ENCODE measurements around the gene LIG4.

DNA sequence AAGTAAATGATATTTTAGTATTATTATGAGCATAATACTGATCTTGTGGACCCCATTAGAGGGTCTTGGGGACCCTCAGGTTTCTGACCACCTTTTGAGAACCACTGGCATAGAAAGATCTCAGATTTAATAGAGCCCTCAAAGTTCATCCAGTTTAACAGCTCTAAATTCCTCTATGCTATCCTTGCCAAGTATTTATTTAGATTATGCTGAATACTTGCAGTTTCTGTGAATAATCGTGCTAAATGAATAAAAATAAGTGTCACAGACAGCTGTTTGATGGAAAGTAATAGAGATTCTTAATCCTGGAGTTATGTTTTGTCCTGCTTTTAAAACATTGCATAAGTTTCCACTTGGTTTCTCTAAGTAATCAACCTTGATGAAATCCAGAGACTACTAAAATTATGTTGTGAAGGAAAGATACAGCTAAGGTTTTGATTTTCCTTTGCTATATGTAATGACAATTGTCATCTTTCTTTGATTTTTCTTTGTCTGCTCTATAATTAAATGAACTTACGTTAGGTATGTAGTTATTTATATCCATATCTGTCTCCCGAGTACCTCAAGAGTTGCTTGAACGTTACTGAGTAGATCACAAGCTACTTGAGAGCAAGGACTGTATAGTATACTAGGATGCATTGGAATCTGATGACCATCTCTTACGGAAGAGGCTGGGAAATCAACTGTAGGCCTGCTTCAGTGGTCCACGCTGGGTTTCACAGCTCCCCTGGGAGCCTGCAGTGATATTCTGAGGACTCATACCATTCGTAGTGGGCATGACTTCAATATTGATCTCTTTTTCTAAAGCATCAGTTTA lies 8.6 kb upstream of the LIG4 start:
- TF ChIP-seq EZH2 (IDR thresholded peaks at IDR 0.05; ENCODE audit: insufficient read depth, low read length) = no peak
- TF ChIP-seq, protein P1, sequence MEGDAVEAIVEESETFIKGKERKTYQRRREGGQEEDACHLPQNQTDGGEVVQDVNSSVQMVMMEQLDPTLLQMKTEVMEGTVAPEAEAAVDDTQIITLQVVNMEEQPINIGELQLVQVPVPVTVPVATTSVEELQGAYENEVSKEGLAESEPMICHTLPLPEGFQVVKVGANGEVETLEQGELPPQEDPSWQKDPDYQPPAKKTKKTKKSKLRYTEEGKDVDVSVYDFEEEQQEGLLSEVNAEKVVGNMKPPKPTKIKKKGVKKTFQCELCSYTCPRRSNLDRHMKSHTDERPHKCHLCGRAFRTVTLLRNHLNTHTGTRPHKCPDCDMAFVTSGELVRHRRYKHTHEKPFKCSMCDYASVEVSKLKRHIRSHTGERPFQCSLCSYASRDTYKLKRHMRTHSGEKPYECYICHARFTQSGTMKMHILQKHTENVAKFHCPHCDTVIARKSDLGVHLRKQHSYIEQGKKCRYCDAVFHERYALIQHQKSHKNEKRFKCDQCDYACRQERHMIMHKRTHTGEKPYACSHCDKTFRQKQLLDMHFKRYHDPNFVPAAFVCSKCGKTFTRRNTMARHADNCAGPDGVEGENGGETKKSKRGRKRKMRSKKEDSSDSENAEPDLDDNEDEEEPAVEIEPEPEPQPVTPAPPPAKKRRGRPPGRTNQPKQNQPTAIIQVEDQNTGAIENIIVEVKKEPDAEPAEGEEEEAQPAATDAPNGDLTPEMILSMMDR (IDR thresholded peaks at IDR 0.05; ENCODE audit: insufficient read depth, low read depth, low read length) = no peak

Measured in astrocyte (in vitro differentiated cells and primary cell).